PC-3 (cell line): ENCODE results near the gene KCNK5.

ENCODE experiments used
- EZH2 ChIP-seq: fragments of 300-600 bp; sonication (generic); IDR thresholded peaks from one replicate; pipeline ENCODE4 v1.6.1; 2017; ENCODE audit warnings: antibody characterized with exemption, mild to moderate bottlenecking, low read length; ENCODE audit not compliant: unreplicated experiment
- TF ChIP-seq, protein P1 (sequence below): fragments of 300-600 bp; sonication (generic); conservative IDR thresholded peaks from 2 replicates; pipeline ENCODE4 v1.5.1; 2017; ENCODE audit warnings: antibody characterized with exemption, low read depth, mild to moderate bottlenecking, low read length

DNA sequence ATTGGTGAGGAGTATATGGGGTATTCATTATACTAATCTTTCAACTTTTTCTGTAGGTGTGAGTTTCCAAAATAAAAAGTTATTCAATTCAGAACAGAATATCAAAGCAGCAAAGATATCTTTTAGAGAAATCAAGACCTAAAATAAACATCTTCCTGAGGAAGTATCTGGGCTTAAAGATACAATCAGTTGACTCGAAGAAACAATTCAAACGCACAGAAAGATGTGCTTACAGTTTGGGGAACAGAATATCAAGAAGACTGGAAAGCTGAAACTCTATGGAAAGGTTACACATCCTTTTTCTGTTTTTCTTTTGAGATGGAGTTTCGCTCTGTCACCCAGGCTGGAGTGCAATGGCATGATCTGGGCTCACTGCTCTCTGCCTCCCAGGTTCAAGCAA lies 78.1 kb downstream of the KCNK5 start:
- TF ChIP-seq, protein P1, sequence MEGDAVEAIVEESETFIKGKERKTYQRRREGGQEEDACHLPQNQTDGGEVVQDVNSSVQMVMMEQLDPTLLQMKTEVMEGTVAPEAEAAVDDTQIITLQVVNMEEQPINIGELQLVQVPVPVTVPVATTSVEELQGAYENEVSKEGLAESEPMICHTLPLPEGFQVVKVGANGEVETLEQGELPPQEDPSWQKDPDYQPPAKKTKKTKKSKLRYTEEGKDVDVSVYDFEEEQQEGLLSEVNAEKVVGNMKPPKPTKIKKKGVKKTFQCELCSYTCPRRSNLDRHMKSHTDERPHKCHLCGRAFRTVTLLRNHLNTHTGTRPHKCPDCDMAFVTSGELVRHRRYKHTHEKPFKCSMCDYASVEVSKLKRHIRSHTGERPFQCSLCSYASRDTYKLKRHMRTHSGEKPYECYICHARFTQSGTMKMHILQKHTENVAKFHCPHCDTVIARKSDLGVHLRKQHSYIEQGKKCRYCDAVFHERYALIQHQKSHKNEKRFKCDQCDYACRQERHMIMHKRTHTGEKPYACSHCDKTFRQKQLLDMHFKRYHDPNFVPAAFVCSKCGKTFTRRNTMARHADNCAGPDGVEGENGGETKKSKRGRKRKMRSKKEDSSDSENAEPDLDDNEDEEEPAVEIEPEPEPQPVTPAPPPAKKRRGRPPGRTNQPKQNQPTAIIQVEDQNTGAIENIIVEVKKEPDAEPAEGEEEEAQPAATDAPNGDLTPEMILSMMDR = no peak
- no peak for TF ChIP-seq EZH2
